CD4-positive, alpha-beta T cell treated with Interleukin-17A for 1 hour (primary cell): Measurements from ENCODE around the gene POLR2J3.
"Not testable (repeated sequence)": the region's sequence is repeated elsewhere in the genome, so short reads cannot be mapped to it uniquely, and the experiment has no call there.

Source experiments
- DNase-seq: peaks from one replicate; pipeline ENCODE4 v3.0.0-alpha.2; 2020

The POLR2J3 gene

GRCh38 chr7:102581722-102582121 lies 9.3 kb upstream of the POLR2J3 start:
- DNase-seq = not testable (repeated sequence)

- not testable (repeated sequence) for DNase-seq
Observed at GRCh38 chr7:102578486-102578885, 6.1 kb upstream of the POLR2J3 start.

GRCh38 chr7:102577315-102578240 lies 5.2 kb upstream of the POLR2J3 start:
- not testable (repeated sequence) for DNase-seq

- not testable (repeated sequence) for DNase-seq
Observed at GRCh38 chr7:102576363-102576762, 4.0 kb upstream of the POLR2J3 start.

- not testable (repeated sequence) for DNase-seq
Observed at GRCh38 chr7:102574607-102575006, 2.2 kb upstream of the POLR2J3 start.

GRCh38 chr7:102568620-102569019 lies 3.8 kb downstream of the POLR2J3 start:
- not testable (repeated sequence) for DNase-seq

- not testable (repeated sequence) for DNase-seq
Observed at GRCh38 chr7:102550808-102551422, 21.5 kb downstream of the POLR2J3 start, which contains the start of gene SPDYE2. Gene SPDYE2, plus strand, starts transcription at chr7:102551226. Its CDS starts 2,030 bp downstream, at chr7:102553256.

GRCh38 chr7:102546353-102546752 lies 26.0 kb downstream of the POLR2J3 start:
- not testable (repeated sequence) for DNase-seq

GRCh38 chr7:102545288-102545687 lies 27.1 kb downstream of the POLR2J3 start:
- not testable (repeated sequence) for DNase-seq

- DNase-seq = not testable (repeated sequence)
Observed at GRCh38 chr7:102544372-102544771, 28.0 kb downstream of the POLR2J3 start.

- not testable (repeated sequence) for DNase-seq
Observed at GRCh38 chr7:102543596-102543995, 28.8 kb downstream of the POLR2J3 start, which contains the start of gene UPK3BL2. Gene UPK3BL2, minus strand, starts transcription at chr7:102543696. Its CDS starts 60 bp downstream, at chr7:102543636.

GRCh38 chr7:102542771-102543170 lies 29.6 kb downstream of the POLR2J3 start:
- DNase-seq = not testable (repeated sequence)

- not testable (repeated sequence) for DNase-seq
Observed at GRCh38 chr7:102542083-102542482, 30.3 kb downstream of the POLR2J3 start.

- not testable (repeated sequence) for DNase-seq
Observed at GRCh38 chr7:102540604-102541003, 31.8 kb downstream of the POLR2J3 start.

GRCh38 chr7:102535062-102535615 lies 37.2 kb downstream of the POLR2J3 start:
- not testable (repeated sequence) for DNase-seq

GRCh38 chr7:102532127-102532526 lies 40.3 kb downstream of the POLR2J3 start:
- DNase-seq = not testable (repeated sequence)

- DNase-seq = not testable (repeated sequence)
Observed at GRCh38 chr7:102531583-102531982, 40.8 kb downstream of the POLR2J3 start.

GRCh38 chr7:102527822-102528793 lies 44.3 kb downstream of the POLR2J3 start:
- DNase-seq = not testable (repeated sequence)

- DNase-seq = not testable (repeated sequence)
Observed at GRCh38 chr7:102527182-102527581, 45.2 kb downstream of the POLR2J3 start.

- DNase-seq = not testable (repeated sequence)
Observed at GRCh38 chr7:102524803-102525202, 47.6 kb downstream of the POLR2J3 start.

- not testable (repeated sequence) for DNase-seq
Observed at GRCh38 chr7:102520797-102521196, 51.6 kb downstream of the POLR2J3 start.
